Sigmoid colon (tissue), 7 donors: ENCODE data around the gene GMDS. TPM values are rescaled to one million over a fixed set of nuclear protein-coding genes. Genes with fewer than 3 reads are reported as not detected.

Experiments
- DNase-seq: peaks from one replicate; pipeline ENCODE4 v3.0.0-alpha.2; 2019
- H3K27ac ChIP-seq, 4 donors: fragments of 200-600 bp; sonication (generic); one replicate each; pipeline ENCODE4 v1.5.1; 2016 to 2019; ENCODE audit warnings: mild to moderate bottlenecking in 1 of 4
- H3K27me3 ChIP-seq, 3 donors: fragments of 200-600 bp; sonication (generic); one replicate each; pipeline ENCODE4 v1.5.1; 2019; ENCODE audit warnings: mild to moderate bottlenecking in 1 of 3
- H3K36me3 ChIP-seq, 4 donors: fragments of 200-600 bp; sonication (generic); one replicate each; pipeline ENCODE4 v1.5.1; 2016 to 2019
- H3K4me1 ChIP-seq, 4 donors: fragments of 200-600 bp; sonication (generic); one replicate each; pipeline ENCODE4 v1.5.1; 2017 to 2019
- H3K4me3 ChIP-seq, 4 donors: fragments of 200-600 bp; sonication (generic); one replicate each; pipeline ENCODE4 v1.5.1; 2017 to 2019; ENCODE audit warnings: mild to moderate bottlenecking in 2 of 4, moderate library complexity in 1 of 4
- H3K9me3 ChIP-seq, 4 donors: fragments of 200-600 bp in 3 of 4; sonication (generic) in 3 of 4; one replicate each; pipeline versions ENCODE4 v1.5.1 to v1.6.1; 2013 to 2019
- EP300 ChIP-seq, 4 donors: sonication (generic); formaldehyde crosslinking; IDR thresholded peaks; one replicate each; pipeline ENCODE4 v1.6.1; 2017; ENCODE audit warnings: antibody characterized with exemption in 4 of 4
- POLR2A ChIP-seq, 2 donors: fragments of 450-650 bp; IDR thresholded peaks; one replicate each; pipeline ENCODE4 v1.6.1; 2016; ENCODE audit warnings: antibody characterized with exemption in 2 of 2, mild to moderate bottlenecking in 2 of 2, moderate library complexity in 2 of 2
- POLR2AphosphoS5 ChIP-seq, 4 donors: sonication (generic); formaldehyde crosslinking; IDR thresholded peaks; one replicate each; pipeline ENCODE4 v1.6.1; 2017; ENCODE audit warnings: antibody characterized with exemption in 4 of 4
- WGBS, 2 donors: extraction: QIAGEN DNeasy Blood & Tissue Kit; methylation state at CpG; one replicate each; pipeline ENCODE4 v1.1.7; 2013; 5-methylcytosine and 5-hydroxymethylcytosine counted together
- intact Hi-C: fragments of 100-400 bp; cut with DNase I; formaldehyde crosslinking; loops from one replicate; pipeline ENCODE4 v1.15.1; 2023
- polyA plus RNA-seq, 3 donors: library from polyadenylated mRNA; stranded (reverse); fragments of 200-250 nt; gene quantifications; one replicate each; pipeline ENCODE4 v1.2.3, GENCODE V29; 2013
- total RNA-seq, 4 donors: library from RNA; depleted of rRNA; stranded (reverse); fragments of >200 nt; gene quantifications; one replicate each; pipeline ENCODE4 v1.1.0, GENCODE V29; 2016
- TF ChIP-seq, protein P1 (sequence below), 4 experiments: fragments of 450-650 bp in 3 of 4; fragments of 200-600 bp in 1 of 4; IDR thresholded peaks; one replicate each; pipeline ENCODE4 v1.5.1; 2016 to 2019; ENCODE audit warnings: antibody characterized with exemption in 4 of 4, mild to moderate bottlenecking in 3 of 4, moderate library complexity in 2 of 4
- donor health status: healthy with polysubstance abuse.
- donor health status: Bipolar disorder and iron deficiency.
- donor health status: healthy.

The GMDS gene
- total and polyA plus RNA-seq, 7 donors, result 3.1 to 173 (median 9.4) TPM

DNA sequence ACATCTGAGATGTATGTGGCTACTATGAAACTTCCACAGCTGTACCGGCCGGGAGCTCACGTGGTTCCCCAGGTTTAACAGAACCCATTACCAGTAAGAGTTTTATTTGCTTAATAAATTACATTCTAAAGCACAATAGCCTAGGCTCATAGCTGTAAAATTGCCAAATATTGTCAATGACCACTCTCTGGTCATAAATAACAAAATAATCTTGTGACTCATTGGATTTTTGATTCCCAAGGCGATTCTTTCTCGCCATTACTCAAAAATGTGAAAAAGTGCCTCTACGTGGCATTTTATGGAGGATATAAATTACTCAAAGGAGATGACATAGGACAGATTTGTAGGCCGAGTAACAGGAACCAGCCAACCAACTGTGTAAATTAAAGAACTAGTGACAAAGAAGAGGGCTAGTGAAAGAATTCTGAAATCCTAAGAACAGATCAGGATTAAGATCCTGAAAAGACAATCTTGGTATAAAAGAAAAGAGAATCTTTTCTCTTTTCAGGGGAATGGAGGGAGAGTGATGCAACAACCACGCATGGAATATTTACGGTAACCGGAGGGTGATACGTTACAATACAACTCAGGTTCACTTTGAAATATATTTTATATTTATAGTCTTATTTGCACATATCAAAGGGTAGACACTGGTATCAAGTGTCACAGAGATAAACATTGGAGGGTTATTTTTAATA is 436.0 kb downstream of the GMDS start:
- no peak for DNase-seq
- Histone ChIP-seq H3K27ac (no peak overlapping the region), H3K36me3 (no peaks in the 10 kb centered on the region), H3K4me1 (no peaks in the 10 kb centered on the region), H3K27me3 (no peaks in the 10 kb centered on the region), H3K4me3 (no peak overlapping the region), H3K9me3 (no peaks in the 10 kb centered on the region)
- WGBS, 2 donors, result 94 to 95% methylated on average over 11 of the region's 11 CpGs
- intact Hi-C loops, result no loop called here
- TF ChIP-seq EP300 (IDR thresholded peaks at IDR 0.05), result no peak
- no peak for TF ChIP-seq POLR2A (IDR thresholded peaks at IDR 0.05)
- TF ChIP-seq, protein P1, sequence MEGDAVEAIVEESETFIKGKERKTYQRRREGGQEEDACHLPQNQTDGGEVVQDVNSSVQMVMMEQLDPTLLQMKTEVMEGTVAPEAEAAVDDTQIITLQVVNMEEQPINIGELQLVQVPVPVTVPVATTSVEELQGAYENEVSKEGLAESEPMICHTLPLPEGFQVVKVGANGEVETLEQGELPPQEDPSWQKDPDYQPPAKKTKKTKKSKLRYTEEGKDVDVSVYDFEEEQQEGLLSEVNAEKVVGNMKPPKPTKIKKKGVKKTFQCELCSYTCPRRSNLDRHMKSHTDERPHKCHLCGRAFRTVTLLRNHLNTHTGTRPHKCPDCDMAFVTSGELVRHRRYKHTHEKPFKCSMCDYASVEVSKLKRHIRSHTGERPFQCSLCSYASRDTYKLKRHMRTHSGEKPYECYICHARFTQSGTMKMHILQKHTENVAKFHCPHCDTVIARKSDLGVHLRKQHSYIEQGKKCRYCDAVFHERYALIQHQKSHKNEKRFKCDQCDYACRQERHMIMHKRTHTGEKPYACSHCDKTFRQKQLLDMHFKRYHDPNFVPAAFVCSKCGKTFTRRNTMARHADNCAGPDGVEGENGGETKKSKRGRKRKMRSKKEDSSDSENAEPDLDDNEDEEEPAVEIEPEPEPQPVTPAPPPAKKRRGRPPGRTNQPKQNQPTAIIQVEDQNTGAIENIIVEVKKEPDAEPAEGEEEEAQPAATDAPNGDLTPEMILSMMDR (IDR thresholded peaks at IDR 0.05), result no peak
- no peak for TF ChIP-seq POLR2AphosphoS5 (IDR thresholded peaks at IDR 0.05)

DNA sequence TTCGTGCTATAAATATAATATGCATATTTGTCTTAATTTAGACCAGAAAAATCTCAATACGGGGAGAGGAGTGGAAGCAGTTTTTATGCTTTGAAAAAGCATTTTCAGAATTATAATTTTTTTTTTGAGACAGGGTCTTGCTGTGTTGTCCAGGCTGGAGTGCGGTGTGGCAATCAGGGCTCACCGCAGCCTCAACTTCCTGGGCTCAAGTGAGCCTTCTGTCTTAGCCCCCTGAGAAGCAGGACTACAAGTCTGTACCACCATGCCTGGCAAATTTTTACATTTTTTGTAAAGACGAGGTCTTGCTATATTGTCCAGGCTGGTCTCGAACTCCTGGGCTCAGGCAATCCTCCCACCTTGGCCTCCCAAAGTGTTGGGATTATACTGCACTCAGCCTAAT is 438.5 kb downstream of the GMDS start:
- Histone ChIP-seq H3K27me3 (no peaks in the 10 kb centered on the region), H3K4me1 (no peaks in the 10 kb centered on the region), H3K9me3 (no peaks in the 10 kb centered on the region), H3K27ac (no peak overlapping the region), H3K4me3 (no peak overlapping the region), H3K36me3 (no peaks in the 10 kb centered on the region)
- 97% methylated on average over 6 of the region's 6 CpGs for WGBS, 2 donors
- no peak for DNase-seq
- intact Hi-C loops, result no loop called here
- TF ChIP-seq, protein P1 (IDR thresholded peaks at IDR 0.05), result no peak
- TF ChIP-seq POLR2AphosphoS5 (IDR thresholded peaks at IDR 0.05) (no peak), EP300 (IDR thresholded peaks at IDR 0.05) (no peak), POLR2A (IDR thresholded peaks at IDR 0.05) (no peak)

DNA sequence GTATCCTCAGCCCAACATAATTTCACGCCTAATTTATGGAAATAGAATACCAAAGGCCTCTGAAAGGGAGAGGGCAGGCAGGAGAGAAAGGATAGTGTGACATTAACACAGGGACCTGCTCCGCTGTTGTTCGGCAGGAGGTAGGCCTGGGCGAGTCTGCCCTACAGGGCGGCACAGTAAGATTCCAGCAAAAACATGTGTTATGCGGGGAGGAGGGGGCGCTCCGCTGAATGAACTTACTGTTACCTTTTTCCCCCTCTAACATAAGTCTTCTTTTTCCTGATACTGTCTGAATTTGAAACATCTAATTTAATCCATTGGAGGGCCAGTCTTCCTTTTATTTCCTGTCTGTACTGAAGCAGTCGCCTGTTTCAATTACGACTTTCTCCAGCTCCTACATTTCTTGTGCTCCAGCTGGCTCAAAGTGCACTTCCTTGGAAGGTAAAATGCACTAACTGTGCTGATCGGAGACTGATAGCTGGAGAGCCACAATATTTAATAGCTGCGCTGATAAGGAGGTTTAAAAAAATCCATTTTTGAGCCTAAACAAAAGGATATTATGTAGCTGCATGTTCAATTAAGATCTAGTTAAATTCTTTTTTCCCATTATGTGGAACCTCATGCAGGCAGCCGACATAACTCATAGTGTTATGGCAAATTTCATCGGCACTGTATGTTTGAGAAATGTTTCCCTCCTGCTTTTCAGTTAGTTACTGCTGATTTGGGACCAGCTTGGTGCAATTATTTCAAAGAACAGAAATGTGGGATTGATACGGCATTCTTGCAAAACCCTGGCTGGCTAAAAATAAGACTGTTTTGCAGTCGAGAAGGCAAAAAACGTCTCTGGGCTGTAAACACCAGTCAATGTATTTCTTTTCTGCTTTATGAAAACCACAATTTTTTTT is 442.7 kb downstream of the GMDS start:
- no peak overlapping the region for H3K27ac ChIP-seq
- no peak for DNase-seq

DNA sequence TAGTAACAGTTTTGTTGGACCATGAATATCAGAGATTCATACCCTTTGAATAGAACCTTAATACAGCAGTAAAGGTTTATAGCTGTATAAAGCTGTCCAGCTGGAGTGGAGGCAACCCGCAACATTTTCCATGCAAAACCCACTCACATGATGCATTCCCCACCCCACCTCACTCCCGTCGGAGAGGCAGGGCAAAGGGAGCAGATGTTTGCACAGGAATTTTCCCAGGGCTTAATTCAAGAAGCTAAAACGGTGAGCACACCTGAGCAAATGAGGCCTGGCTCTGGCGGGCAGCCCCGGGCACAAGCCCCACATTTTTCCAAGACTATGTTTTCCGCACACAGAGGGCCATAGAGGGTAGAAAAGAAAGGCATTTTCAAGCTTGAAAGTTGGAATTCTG is 444.0 kb downstream of the GMDS start:
- H3K36me3 ChIP-seq, result no peaks in the 10 kb centered on the region
- H3K27me3 ChIP-seq, result no peaks in the 10 kb centered on the region
- DNase-seq, result no peak
- H3K9me3 ChIP-seq, result no peaks in the 10 kb centered on the region
- no peak overlapping the region for H3K4me3 ChIP-seq
- no peak for TF ChIP-seq EP300 (IDR thresholded peaks at IDR 0.05)
- TF ChIP-seq, protein P1 (IDR thresholded peaks at IDR 0.05), result no peak
- intact Hi-C loops, result no loop called here
- WGBS, 2 donors, result 45 to 81% methylated on average over 7 of the region's 7 CpGs
- H3K4me1 ChIP-seq, result no peaks in the 10 kb centered on the region
- no peak overlapping the region for H3K27ac ChIP-seq

More for the DNA sequence above, 442.7 kb downstream of the GMDS start:
- 94 to 96% methylated on average over 17 of the region's 17 CpGs for WGBS, 2 donors
- Histone ChIP-seq H3K4me3 (no peak overlapping the region), H3K36me3 (no peaks in the 10 kb centered on the region), H3K9me3 (no peaks in the 10 kb centered on the region), H3K27me3 (no peaks in the 10 kb centered on the region), H3K4me1 (no peaks in the 10 kb centered on the region)
- no peak for TF ChIP-seq POLR2AphosphoS5 (IDR thresholded peaks at IDR 0.05)
- TF ChIP-seq, protein P1 (IDR thresholded peaks at IDR 0.05), result no peak
- no peak for TF ChIP-seq POLR2A (IDR thresholded peaks at IDR 0.05)
- no peak for TF ChIP-seq EP300 (IDR thresholded peaks at IDR 0.05)
- intact Hi-C loops, result no loop called here
